Osteocyte (in vitro differentiated cells): ENCODE measurements around the gene HIPK2. TPM values are rescaled to one million over a fixed set of nuclear protein-coding genes. Genes with fewer than 3 reads are reported as not detected.
A peak's percentile ranks its signal among the peaks of the same experiment; 100 is the strongest.

Experiments used
- DNase-seq: peaks from one replicate; pipeline ENCODE4 v3.0.0; 2021; ENCODE audit warnings: mixed read lengths; ENCODE audit not compliant: unreplicated experiment; ENCODE audit errors: extremely low spot score
- H3K27ac Mint-ChIP-seq: one replicate; pipeline ENCODE4 v1.8.0; 2021; ENCODE audit warnings: mild to moderate bottlenecking, mixed read lengths; ENCODE audit not compliant: unreplicated experiment
- H3K27me3 Mint-ChIP-seq: one replicate; pipeline ENCODE4 v1.8.0; 2021; ENCODE audit warnings: mixed read lengths; ENCODE audit not compliant: unreplicated experiment
- H3K36me3 Mint-ChIP-seq: one replicate; pipeline ENCODE4 v1.8.0; 2021; ENCODE audit warnings: mixed read lengths; ENCODE audit not compliant: unreplicated experiment
- H3K4me1 Mint-ChIP-seq: one replicate; pipeline ENCODE4 v1.8.0; 2021; ENCODE audit warnings: mixed read lengths; ENCODE audit not compliant: unreplicated experiment
- H3K4me3 Mint-ChIP-seq: one replicate; pipeline ENCODE4 v1.8.0; 2021; ENCODE audit warnings: mild to moderate bottlenecking, moderate library complexity, mixed read lengths; ENCODE audit not compliant: unreplicated experiment
- H3K9me3 Mint-ChIP-seq: one replicate; pipeline ENCODE4 v1.8.0; 2021; ENCODE audit warnings: mixed read lengths; ENCODE audit not compliant: unreplicated experiment
- CTCF ChIP-seq: fragments of 200-600 bp; sonication (generic); IDR thresholded peaks from 2 replicates; pipeline ENCODE4 v1.5.0; 2021; ENCODE audit warnings: antibody characterized with exemption, mild to moderate bottlenecking, moderate library complexity
- total RNA-seq: library from RNA; stranded (reverse); gene quantifications from 2 replicates; pipeline ENCODE4 v1.2.1, GENCODE V29; 2021

The HIPK2 gene
- total RNA-seq, 1 donor from 2014 or later: 90.8 TPM

- peaks cover 7% of the 10 kb centered on the region for H3K4me1 Mint-ChIP-seq
- H3K4me3 Mint-ChIP-seq: no peak overlapping the region
- DNase-seq: no peak
- no peak for TF ChIP-seq CTCF
- peaks cover 16% of the 10 kb centered on the region for H3K27me3 Mint-ChIP-seq
- H3K36me3 Mint-ChIP-seq: no peaks in the 10 kb centered on the region
- no peak overlapping the region for H3K27ac Mint-ChIP-seq
- no peaks in the 10 kb centered on the region for H3K9me3 Mint-ChIP-seq
Observed at GRCh38 chr7:139822855-139823254, 45.1 kb upstream of the HIPK2 start.

DNA sequence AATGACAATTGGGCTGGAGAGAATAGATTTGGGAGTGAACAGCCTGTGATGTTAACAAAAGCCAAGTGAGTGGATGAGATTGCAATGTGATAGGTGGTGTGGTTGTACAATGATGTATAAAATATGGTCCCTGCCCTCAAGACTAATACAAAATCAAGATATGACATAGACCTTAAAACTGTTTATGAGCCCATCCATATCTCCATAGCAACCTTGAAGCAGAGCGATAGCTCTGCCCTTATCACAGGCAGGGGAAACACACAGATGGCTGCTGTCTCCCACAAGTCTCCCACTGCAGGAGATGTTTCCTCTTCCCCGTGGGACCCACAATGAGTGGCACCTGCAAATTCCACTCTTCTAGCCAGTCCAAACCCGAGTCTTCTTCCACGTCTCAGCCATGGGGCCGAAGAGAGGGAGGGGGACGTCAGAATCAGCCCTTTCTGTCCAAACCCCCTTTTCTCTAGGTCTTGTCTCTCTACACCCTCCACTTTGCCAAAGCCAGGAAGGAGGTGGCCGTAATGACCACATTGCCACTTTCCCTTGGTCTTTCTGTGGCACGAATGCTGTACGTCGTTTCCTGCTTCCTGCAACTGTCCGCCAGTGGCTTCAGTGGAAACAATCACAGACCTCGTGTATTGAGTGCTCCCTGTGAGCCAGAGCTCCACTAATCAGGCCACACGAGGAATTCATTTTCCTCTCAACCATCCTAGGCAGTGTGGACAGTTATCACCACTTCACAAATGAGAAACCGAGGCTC is 43.7 kb upstream of the HIPK2 start:
- Mint-ChIP-seq H3K4me3 (no peak overlapping the region), H3K27ac (no peak overlapping the region), H3K9me3 (peaks cover 4% of the 10 kb centered on the region), H3K36me3 (no peaks in the 10 kb centered on the region), H3K27me3 (peaks cover 6% of the 10 kb centered on the region), H3K4me1 (peaks cover 7% of the 10 kb centered on the region)
- no peak for TF ChIP-seq CTCF
- DNase-seq: no peak

DNA sequence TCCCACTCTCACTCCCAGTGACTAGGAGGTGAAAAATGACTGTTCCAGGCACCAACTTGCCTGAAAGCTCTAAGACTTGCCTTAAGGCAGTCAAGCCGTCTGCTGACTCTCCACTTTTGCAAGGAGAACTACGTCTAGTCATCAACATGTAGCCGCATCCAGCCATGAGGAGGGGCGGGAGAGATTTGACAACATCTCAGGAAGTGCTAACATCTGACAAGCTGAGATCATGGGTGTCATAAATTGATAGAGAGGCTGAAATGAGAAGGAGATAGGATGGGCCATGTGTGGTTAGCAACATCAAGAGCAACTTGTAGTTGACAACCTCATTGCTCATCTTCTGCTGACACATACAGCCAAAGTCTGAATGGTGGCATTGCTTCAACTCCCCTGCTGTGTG is 42.3 kb upstream of the HIPK2 start:
- H3K36me3 Mint-ChIP-seq: no peaks in the 10 kb centered on the region
- DNase-seq: no peak
- H3K9me3 Mint-ChIP-seq: peaks cover 4% of the 10 kb centered on the region
- H3K4me1 Mint-ChIP-seq: no peaks in the 10 kb centered on the region
- no peak overlapping the region for H3K4me3 Mint-ChIP-seq
- TF ChIP-seq CTCF: no peak
- peaks cover 3% of the 10 kb centered on the region for H3K27me3 Mint-ChIP-seq
- no peak overlapping the region for H3K27ac Mint-ChIP-seq

- Mint-ChIP-seq H3K4me1 (no peaks in the 10 kb centered on the region), H3K4me3 (no peak overlapping the region), H3K9me3 (peaks cover 4% of the 10 kb centered on the region), H3K36me3 (no peaks in the 10 kb centered on the region), H3K27me3 (peaks cover 3% of the 10 kb centered on the region), H3K27ac (no peak overlapping the region)
- TF ChIP-seq CTCF: no peak
- no peak for DNase-seq
Observed at GRCh38 chr7:139817249-139817648, 39.5 kb upstream of the HIPK2 start.

DNA sequence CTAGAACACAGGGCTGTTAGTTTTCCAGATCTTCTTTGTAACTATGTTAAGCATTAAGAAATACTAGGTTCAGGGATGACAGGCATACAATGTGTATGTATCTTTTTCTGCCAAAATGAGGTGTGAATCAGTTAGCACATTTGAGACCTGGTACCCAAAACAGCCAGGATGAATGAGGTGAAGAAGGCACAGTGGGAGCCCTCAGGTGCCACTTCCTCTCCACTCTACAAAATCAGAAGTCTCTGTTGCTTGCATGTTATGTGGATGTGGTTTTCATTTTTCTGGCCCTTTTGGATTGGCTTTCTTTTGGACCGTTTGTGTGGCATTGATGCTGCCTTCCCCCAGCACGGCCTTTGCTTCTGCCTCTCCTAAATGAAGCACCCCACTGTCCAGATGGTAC is 35.9 kb upstream of the HIPK2 start:
- peaks cover 4% of the 10 kb centered on the region for H3K9me3 Mint-ChIP-seq
- no peak overlapping the region for H3K4me3 Mint-ChIP-seq
- H3K27me3 Mint-ChIP-seq: peaks cover 3% of the 10 kb centered on the region
- peak; percentile 4 for DNase-seq
- H3K36me3 Mint-ChIP-seq: no peaks in the 10 kb centered on the region
- H3K4me1 Mint-ChIP-seq: no peaks in the 10 kb centered on the region
- TF ChIP-seq CTCF: no peak
- no peak overlapping the region for H3K27ac Mint-ChIP-seq
